ENCODE data around the gene TET1.
"Not testable (repeated sequence)": the region's sequence is repeated elsewhere in the genome, so short reads cannot be mapped to it uniquely, and the experiment has no call there.

TET1 gene

DNA sequence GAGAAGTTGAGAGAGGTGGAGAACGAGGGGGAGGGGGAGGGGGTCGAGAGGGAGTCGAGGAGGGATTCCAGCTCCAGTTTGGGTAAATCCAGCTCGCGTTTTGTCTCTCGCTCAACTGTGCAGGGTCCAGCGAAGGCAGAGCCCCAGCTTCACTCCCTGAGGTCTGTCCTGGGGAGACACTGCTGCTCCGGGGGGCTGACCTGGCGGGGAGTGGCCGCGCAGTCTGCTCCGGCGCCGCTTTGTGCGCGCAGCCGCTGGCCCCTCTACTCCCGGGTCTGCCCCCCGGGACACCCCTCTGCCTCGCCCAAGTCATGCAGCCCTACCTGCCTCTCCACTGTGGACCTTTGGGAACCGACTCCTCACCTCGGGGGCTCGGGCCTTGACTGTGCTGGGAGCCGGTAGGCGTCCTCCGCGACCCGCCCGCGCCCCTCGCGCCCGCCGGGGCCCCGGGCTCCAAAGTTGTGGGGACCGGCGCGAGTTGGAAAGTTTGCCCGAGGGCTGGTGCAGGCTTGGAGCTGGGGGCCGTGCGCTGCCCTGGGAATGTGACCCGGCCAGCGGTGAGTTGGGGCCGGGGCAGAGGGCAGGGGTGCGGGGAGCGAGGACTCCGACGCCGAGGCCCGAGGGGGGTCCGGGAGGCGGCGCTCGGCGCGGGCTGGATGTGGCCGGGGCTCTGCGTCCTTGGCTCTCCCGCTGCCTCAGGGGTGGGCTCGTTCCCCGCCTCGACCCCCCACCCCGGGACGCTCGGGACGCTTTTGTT lies at the start of gene TET1:
TET1 (plus strand) TSS at position 152 of the 757 bp plus-strand sequence. CDS start 12,002 bp downstream, outside the sequence.
- no peak for FAIRE-seq

DNA sequence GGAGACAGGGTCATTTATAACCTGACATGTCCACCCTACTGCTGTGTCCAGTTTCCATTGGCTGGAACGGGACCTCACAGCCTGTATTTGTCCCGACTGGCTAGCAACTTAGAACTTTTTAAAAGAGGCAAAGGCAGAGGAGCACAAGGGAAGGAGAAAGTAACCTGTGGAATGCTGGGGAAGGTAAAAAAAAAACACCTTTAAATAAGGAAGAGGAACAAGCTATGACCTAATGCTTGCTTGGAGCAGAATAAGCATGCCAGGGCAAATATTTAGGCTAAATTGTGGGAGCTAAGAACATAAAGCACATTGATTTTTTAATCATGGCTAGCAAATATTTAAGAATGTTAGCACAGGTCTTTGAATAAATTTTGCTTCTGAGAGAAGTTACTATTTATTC lies 43.9 kb upstream of the TET1 start:
- not testable (repeated sequence) for FAIRE-seq

DNA sequence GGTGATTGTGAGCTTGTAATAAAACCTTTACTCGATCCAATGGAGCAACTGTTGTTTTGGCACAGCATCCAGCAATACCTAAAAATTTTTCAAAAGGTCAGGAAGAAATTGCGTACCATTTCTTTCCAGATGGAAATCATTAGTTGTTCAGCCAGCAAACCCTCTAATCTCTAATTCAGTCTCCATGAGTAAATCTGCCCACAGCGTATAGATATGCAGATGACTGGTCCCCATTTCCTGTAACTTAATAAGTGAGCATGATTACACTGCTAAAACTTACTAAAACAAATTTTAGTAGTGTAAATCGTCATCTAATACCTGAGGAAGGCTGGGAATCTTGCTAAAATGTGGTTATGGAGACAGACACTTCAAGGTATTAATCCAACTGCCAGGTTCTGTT lies 43.4 kb upstream of the TET1 start:
- no peak for FAIRE-seq

DNA sequence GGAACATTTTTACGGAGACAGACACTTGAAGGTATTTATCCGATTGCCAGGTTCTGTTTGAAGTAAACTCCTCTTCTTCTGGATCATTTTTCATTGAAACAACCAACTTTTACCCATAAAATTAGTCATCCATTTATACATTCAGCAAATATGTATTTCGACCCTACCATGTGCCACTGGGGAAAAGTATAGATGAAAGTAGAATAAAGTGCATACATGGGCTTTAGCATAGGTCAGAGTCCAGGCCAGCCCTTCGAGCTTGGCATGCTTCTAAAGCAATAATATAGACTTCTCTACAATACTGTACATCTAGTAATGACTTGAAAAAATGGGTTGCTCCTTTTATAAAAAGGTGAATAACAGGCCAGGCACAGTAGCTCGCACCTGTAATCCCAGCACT lies 42.9 kb upstream of the TET1 start:
- no peak for FAIRE-seq

DNA sequence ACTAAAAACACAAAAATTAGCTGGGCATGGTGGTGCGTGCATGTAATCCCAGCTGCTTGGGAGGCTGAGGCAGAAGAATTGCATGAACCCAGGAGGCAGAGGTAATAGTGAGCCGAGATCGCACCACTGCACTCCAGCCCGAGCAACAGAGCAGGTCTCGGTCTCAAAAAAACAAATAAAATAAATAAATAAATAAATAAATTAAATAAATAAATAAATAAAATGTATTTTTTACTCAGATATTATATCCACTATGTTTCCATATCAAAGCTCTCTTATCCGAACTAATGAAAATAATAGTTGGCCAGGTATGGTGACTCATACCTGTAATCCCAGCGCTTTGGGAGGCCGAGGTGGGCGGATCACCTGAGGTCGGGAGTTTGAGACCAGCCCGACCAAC lies 41.5 kb upstream of the TET1 start:
- FAIRE-seq, result not testable (repeated sequence)

DNA sequence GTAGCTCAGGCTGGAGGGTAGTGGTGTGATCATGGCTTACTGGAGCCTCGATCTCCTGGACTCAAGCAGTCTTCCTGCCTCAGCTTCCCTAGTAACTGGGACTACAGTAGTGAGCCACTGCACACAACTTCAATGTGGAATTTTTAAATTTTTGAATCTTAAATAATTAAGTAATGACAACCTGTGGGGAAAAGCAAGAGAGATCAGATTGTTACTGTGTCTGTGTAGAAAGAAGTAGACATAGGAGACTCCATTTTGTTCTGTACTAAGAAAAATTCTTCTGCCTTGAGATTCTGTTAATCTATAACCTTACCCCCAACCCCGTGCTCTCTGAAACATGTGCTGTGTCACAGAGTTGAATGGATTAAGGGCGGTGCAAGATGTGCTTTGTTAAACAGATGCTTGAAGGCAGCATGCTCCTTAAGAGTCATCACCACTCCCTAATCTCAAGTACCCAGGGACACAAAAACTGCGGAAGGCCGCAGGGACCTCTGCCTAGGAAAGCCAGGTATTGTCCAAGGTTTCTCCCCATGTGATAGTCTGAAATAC lies 34.6 kb upstream of the TET1 start:
- FAIRE-seq, result not testable (repeated sequence)

- FAIRE-seq, result no peak
Observed at GRCh38 chr10:68526634-68527307, 33.4 kb upstream of the TET1 start.

GRCh38 chr10:68536973-68537372 lies 23.2 kb upstream of the TET1 start:
- no peak for FAIRE-seq

- FAIRE-seq, result no peak
Observed at GRCh38 chr10:68537796-68538195, 22.3 kb upstream of the TET1 start.

DNA sequence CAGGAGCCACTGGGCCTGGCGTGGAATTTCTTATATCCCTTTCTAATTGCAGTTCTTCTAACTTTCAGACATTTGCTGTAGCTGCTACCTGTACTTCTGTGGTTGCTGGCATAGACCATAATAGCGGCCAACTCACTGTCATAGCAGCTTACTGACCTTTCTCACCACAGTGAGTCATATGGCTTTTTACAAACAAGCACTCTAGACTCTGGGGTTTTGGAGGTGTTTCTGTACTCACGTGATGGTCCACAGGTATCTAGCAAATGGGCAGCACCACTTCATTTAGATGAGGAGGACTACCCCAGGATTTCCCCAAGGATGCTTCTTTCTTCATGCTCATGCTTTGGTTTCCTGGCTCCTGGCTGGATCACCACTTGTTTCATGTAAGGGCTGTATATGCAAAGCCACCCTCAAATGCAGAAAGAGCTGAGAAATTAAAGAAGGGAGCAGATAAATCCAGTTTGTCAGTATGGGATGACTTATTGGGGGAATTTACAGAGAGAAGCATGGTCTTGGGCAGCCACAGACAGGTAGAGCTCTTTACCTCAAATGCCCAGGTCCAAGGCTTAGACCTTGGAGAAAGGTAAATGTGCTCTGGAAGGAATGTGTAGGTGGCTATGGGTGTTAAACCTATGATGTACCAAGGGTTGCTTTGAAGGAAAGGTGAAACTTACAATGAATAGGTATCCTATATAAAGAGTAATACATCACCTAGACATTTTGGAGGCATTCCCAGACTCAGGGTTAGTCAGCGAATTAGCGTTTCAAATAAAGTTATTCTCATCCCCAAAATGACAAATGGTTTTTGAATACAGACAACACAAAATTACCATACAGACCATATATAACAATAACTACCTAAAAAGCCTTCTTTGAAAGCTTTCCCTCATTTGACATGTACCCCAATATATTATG lies 16.9 kb upstream of the TET1 start:
- no peak for FAIRE-seq

- peak; percentile 84 for FAIRE-seq
Observed at GRCh38 chr10:68550747-68551411, 9.3 kb upstream of the TET1 start.

- no peak for FAIRE-seq
Observed at GRCh38 chr10:68553138-68553537, 7.0 kb upstream of the TET1 start.

- no peak for FAIRE-seq
Observed at GRCh38 chr10:68553599-68553998, 6.5 kb upstream of the TET1 start.

- FAIRE-seq, result no peak
Observed at GRCh38 chr10:68558478-68558877, 1.7 kb upstream of the TET1 start.

DNA sequence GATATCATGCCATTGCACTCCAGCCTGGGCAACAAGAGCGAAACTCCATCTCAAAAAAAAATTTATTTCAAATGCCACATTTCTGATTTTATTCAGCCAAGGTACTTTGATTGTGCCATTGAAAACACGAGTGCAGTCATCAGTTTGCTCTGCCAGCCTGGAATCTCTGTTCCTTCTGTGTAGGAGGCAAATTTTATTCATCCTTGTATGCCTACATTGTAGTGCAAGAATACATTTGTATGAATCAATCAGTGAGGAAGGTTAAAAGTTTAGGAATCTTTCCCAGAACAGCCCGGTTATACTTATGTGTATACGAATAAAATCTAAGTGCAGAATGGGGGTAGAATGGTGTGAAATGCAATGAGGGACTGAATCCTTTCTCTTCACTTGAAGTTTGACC lies 886 bp upstream of the TET1 start:
- no peak for FAIRE-seq

DNA sequence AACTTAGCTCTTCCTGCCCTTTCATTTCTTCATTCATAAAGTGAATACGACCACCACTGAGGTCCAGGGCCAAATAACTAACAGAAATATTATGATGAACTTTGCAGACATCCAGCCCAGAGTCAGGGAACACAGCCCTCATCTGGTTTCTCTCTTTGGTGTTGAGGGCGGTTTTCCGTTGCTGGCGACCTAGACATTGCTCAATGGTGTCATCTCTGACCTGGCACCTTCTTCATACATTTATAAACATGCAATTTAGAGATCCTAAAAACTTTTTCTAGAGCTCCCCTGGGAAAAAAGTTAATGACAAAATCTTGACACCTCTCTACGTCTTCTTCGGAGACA lies 324 bp upstream of the TET1 start:
- no peak for FAIRE-seq

GRCh38 chr10:68560943-68561864 lies 1.1 kb downstream of the TET1 start:
- FAIRE-seq, result no peak

- FAIRE-seq, result no peak
Observed at GRCh38 chr10:68561865-68562649, 1.9 kb downstream of the TET1 start.

GRCh38 chr10:68562661-68563570 lies 2.8 kb downstream of the TET1 start:
- FAIRE-seq, result no peak

- no peak for FAIRE-seq
Observed at GRCh38 chr10:68564712-68565111, 4.6 kb downstream of the TET1 start.
